Gastroesophageal sphincter (tissue), 4 donors: ENCODE measurements around the gene UNC93B1. TPM values are rescaled to one million over a fixed set of nuclear protein-coding genes. Genes with fewer than 3 reads are reported as not detected.

Experiments
- ATAC-seq: fragments of 150-250 bp; one replicate; pipeline ENCODE4 v1.9.1; 2016; ENCODE audit warnings: mild to moderate bottlenecking, moderate library complexity
- H3K27ac ChIP-seq, 4 donors: fragments of 200-600 bp; sonication (generic) in 3 of 4; 1 replicate in 3 of 4; 2 replicates in 1 of 4; pipeline ENCODE4 v1.5.1; 2016 to 2019
- H3K27me3 ChIP-seq: fragments of 200-600 bp; sonication (generic); one replicate; pipeline ENCODE4 v1.5.1; 2019
- H3K36me3 ChIP-seq, 2 donors: fragments of 200-600 bp; sonication (generic); one replicate each; pipeline ENCODE4 v1.5.1; 2019; ENCODE audit warnings: control low read depth in 1 of 2
- H3K4me1 ChIP-seq, 3 donors: fragments of 200-600 bp; sonication (generic); 1 replicate in 2 of 3; 2 replicates in 1 of 3; pipeline ENCODE4 v1.5.1; 2016 to 2019; ENCODE audit warnings: control low read depth in 2 of 3
- H3K4me3 ChIP-seq, 2 donors: fragments of 200-600 bp; sonication (generic); one replicate each; pipeline ENCODE4 v1.5.1; 2019; ENCODE audit warnings: mild to moderate bottlenecking in 1 of 2, moderate library complexity in 1 of 2
- H3K9me3 ChIP-seq, 3 donors: fragments of 200-600 bp; sonication (generic); one replicate each; pipeline ENCODE4 v1.5.1; 2017 to 2019; ENCODE audit warnings: control low read depth in 2 of 3
- CTCF ChIP-seq, 4 experiments: fragments of 200-600 bp in 2 of 4; fragments of 450-650 bp in 2 of 4; sonication (generic) in 1 of 4; IDR thresholded peaks; one replicate each; pipeline ENCODE4 v1.5.1; 2017 to 2019; ENCODE audit warnings: antibody characterized with exemption in 4 of 4, mild to moderate bottlenecking in 2 of 4, moderate library complexity in 2 of 4
- EP300 ChIP-seq: sonication (generic); formaldehyde crosslinking; IDR thresholded peaks from one replicate; pipeline ENCODE4 v1.6.1; 2017; ENCODE audit warnings: antibody characterized with exemption, mild to moderate bottlenecking
- POLR2A ChIP-seq, 2 donors: fragments of 450-650 bp; IDR thresholded peaks; one replicate each; pipeline ENCODE4 v1.6.1; 2017; ENCODE audit warnings: antibody characterized with exemption in 2 of 2, mild to moderate bottlenecking in 2 of 2, moderate library complexity in 1 of 2
- POLR2AphosphoS5 ChIP-seq: sonication (generic); formaldehyde crosslinking; IDR thresholded peaks from one replicate; pipeline ENCODE4 v1.6.1; 2017; ENCODE audit warnings: antibody characterized with exemption
- WGBS, 2 donors: methylation state at CpG; one replicate each; pipeline ENCODE4 v1.1.5; 2018; ENCODE audit warnings: low coverage in 1 of 2; 5-methylcytosine and 5-hydroxymethylcytosine counted together
- total RNA-seq, 4 donors: library from RNA; depleted of rRNA; stranded (reverse); fragments of >200 nt; gene quantifications; one replicate each; pipeline ENCODE4 v1.1.0, GENCODE V29; 2016

Gene UNC93B1
- total RNA-seq, 4 donors from 2014 or later: 12.6 to 33.0 (median 26.1) TPM

- no peak overlapping the region for H3K4me3 ChIP-seq
- TF ChIP-seq POLR2AphosphoS5: no peak
- TF ChIP-seq CTCF (IDR thresholded peaks at IDR 0.05): no peak
- TF ChIP-seq EP300: no peak
- TF ChIP-seq POLR2A (IDR thresholded peaks at IDR 0.05): no peak
- no peaks in the 10 kb centered on the region for H3K27me3 ChIP-seq
- ATAC-seq: no peak
- H3K9me3 ChIP-seq: peaks cover 0 to 9% (median 0%) of the 10 kb centered on the region in 3 donors
- H3K4me1 ChIP-seq: peaks cover 0 to 11% (median 3%) of the 10 kb centered on the region in 3 donors
- peaks cover 0 to 47% of the 10 kb centered on the region in 2 donors for H3K36me3 ChIP-seq
- WGBS, 2 donors: 84% methylated on average over 10 of the region's 27 CpGs; no CpG with 5 or more reads in 1 of the 2 donors
- no peak overlapping the region for H3K27ac ChIP-seq
These were observed 17.4 kb upstream of the UNC93B1 start for GRCh38 chr11:68021167-68021787.

GRCh38 chr11:68020575-68020974, 16.7 kb upstream of the UNC93B1 start:
- peaks cover 0 to 43% of the 10 kb centered on the region in 2 donors for H3K36me3 ChIP-seq
- 45 to 100% methylated on average over 1 to 2 of the region's 11 CpGs for WGBS, 2 donors
- H3K27ac ChIP-seq: no peak overlapping the region
- ATAC-seq: peak; percentile 35
- no peaks in the 10 kb centered on the region for H3K27me3 ChIP-seq
- peaks cover 0 to 11% (median 3%) of the 10 kb centered on the region in 3 donors for H3K4me1 ChIP-seq
- H3K9me3 ChIP-seq: peaks cover 0 to 9% (median 0%) of the 10 kb centered on the region in 3 donors
- TF ChIP-seq EP300 (no peak), POLR2A (IDR thresholded peaks at IDR 0.05) (no peak), POLR2AphosphoS5 (no peak), CTCF (IDR thresholded peaks at IDR 0.05) (peak in 2 of 4 experiments; percentile 15 to 26)
- no peak overlapping the region for H3K4me3 ChIP-seq

GRCh38 chr11:68019486-68019885, 15.6 kb upstream of the UNC93B1 start:
- no CpG with 5 or more reads among the region's 12 CpGs for WGBS, 2 donors
- Histone ChIP-seq H3K36me3 (peaks cover 0 to 32% of the 10 kb centered on the region in 2 donors), H3K27ac (no peak overlapping the region), H3K27me3 (no peaks in the 10 kb centered on the region), H3K4me3 (no peak overlapping the region), H3K9me3 (peaks cover 0 to 3% (median 0%) of the 10 kb centered on the region in 3 donors), H3K4me1 (peaks cover 0 to 15% (median 3%) of the 10 kb centered on the region in 3 donors)
- TF ChIP-seq CTCF (IDR thresholded peaks at IDR 0.05) (no peak), POLR2AphosphoS5 (no peak), EP300 (no peak), POLR2A (IDR thresholded peaks at IDR 0.05) (no peak)
- no peak for ATAC-seq

- H3K27me3 ChIP-seq: no peaks in the 10 kb centered on the region
- no peak for TF ChIP-seq CTCF (IDR thresholded peaks at IDR 0.05)
- TF ChIP-seq EP300: no peak
- TF ChIP-seq POLR2AphosphoS5: no peak
- no peak for TF ChIP-seq POLR2A (IDR thresholded peaks at IDR 0.05)
- H3K36me3 ChIP-seq: peaks cover 0 to 25% of the 10 kb centered on the region in 2 donors
- H3K4me3 ChIP-seq: no peak overlapping the region
- H3K9me3 ChIP-seq: no peaks in the 10 kb centered on the region
- WGBS, 2 donors: 60% methylated on average over 1 of the region's 18 CpGs; no CpG with 5 or more reads in 1 of the 2 donors
- no peak overlapping the region for H3K27ac ChIP-seq
- peaks cover 0 to 23% (median 3%) of the 10 kb centered on the region in 3 donors for H3K4me1 ChIP-seq
- ATAC-seq: no peak
These were observed 14.9 kb upstream of the UNC93B1 start for GRCh38 chr11:68018730-68019190.
